SK-N-SH (cell line): Measurements from ENCODE around the gene N4BP2L2.

Experiments
- ELF1 ChIP-seq: IDR thresholded peaks from 2 replicates; pipeline ENCODE4 v1.4.0; 2012
- EP300 ChIP-seq, 2 experiments: IDR thresholded peaks; 2 replicates each; pipeline versions ENCODE4 v1.4.0 to v1.6.1; 2012; ENCODE audit warnings: borderline replicate concordance in 1 of 2, low read depth in 1 of 2, low read length in 1 of 2
- EZH2phosphoT487 ChIP-seq: fragments of 200-600 bp; sonication (generic); IDR thresholded peaks from 2 replicates; pipeline ENCODE4 v1.6.1; 2017; ENCODE audit warnings: low read depth, mixed run types, mild to moderate bottlenecking, antibody characterized with exemption, moderate library complexity, borderline replicate concordance
- FOXM1 ChIP-seq: IDR thresholded peaks from 2 replicates; pipeline ENCODE4 v1.4.0; 2012; ENCODE audit warnings: low read depth, mild to moderate bottlenecking
- NFIC ChIP-seq: IDR thresholded peaks from 2 replicates; pipeline ENCODE4 v1.4.0; 2012; ENCODE audit warnings: borderline replicate concordance
- POLR2AphosphoS5 ChIP-seq: IDR thresholded peaks from 2 replicates; pipeline ENCODE4 v1.6.1; 2012; ENCODE audit warnings: low read depth, low read length
- RCOR1 ChIP-seq: fragments of 150-350 bp; IDR thresholded peaks from 2 replicates; pipeline ENCODE4 v1.6.1; 2017; ENCODE audit warnings: antibody characterized with exemption, low read length
- TAF1 ChIP-seq: IDR thresholded peaks from 2 replicates; pipeline ENCODE4 v1.6.1; 2012; ENCODE audit warnings: low read depth, mild to moderate bottlenecking, low read length, moderate library complexity, borderline replicate concordance
- YY1 ChIP-seq: IDR thresholded peaks from 2 replicates; pipeline ENCODE4 v1.4.0; 2012; ENCODE audit warnings: low read depth, mild to moderate bottlenecking
- TF ChIP-seq, protein P1 (sequence below): fragments of 200-600 bp; sonication (generic); IDR thresholded peaks from 2 replicates; pipeline ENCODE4 v1.6.1; 2017; ENCODE audit warnings: antibody characterized with exemption, mild to moderate bottlenecking, moderate library complexity

DNA sequence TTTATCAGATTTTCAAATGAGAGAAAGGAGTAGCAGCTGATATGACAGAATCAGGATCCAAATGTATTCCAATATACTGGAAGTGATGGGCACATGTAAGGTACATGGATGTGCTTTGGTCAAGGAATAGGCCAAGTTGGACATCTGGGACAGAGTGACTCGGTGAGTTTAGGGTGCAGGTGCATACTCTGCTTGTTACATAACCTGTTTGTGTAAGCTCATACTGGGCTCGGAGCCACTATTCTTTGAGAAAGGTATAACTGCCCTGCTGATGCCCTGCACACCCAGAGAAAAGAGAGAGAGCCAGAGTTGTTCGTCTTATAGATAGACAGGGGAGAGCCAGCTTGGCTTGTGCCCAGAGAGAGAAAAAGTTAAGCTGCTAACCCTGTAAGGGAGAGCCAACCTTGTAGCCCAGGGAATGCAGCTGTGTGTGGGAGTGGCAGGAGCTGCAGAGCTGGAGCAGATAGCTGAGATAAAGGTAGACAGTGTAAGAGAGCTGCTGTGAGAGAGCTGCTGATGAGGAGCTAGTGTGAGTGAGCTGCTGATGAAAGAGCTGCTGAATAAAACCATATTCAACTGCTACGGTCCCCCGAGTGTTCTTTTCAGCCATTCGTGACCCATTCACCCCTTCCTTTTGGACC, 70.0 kb downstream of the N4BP2L2 start:
- TF ChIP-seq ELF1 = no peak
- TF ChIP-seq POLR2AphosphoS5 = no peak
- TF ChIP-seq FOXM1 = no peak
- TF ChIP-seq NFIC = no peak
- TF ChIP-seq, protein P1, sequence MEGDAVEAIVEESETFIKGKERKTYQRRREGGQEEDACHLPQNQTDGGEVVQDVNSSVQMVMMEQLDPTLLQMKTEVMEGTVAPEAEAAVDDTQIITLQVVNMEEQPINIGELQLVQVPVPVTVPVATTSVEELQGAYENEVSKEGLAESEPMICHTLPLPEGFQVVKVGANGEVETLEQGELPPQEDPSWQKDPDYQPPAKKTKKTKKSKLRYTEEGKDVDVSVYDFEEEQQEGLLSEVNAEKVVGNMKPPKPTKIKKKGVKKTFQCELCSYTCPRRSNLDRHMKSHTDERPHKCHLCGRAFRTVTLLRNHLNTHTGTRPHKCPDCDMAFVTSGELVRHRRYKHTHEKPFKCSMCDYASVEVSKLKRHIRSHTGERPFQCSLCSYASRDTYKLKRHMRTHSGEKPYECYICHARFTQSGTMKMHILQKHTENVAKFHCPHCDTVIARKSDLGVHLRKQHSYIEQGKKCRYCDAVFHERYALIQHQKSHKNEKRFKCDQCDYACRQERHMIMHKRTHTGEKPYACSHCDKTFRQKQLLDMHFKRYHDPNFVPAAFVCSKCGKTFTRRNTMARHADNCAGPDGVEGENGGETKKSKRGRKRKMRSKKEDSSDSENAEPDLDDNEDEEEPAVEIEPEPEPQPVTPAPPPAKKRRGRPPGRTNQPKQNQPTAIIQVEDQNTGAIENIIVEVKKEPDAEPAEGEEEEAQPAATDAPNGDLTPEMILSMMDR = no peak
- TF ChIP-seq EZH2phosphoT487 = no peak
- no peak for TF ChIP-seq RCOR1
- TF ChIP-seq YY1 = no peak
- no peak for TF ChIP-seq TAF1
- TF ChIP-seq EP300 (IDR thresholded peaks at IDR 0.05; ENCODE audit: borderline replicate concordance in 1 of 2, low read depth in 1 of 2, low read length in 1 of 2) = no peak
